OCI-LY1 (cell line): ENCODE measurements around the gene BMPR2.

Experiments
- H2AFZ ChIP-seq: fragments of 200-600 bp; sonication (generic), shearing (Covaris generic); 2 replicates; pipeline ENCODE4 v1.6.0; 2014; ENCODE audit warnings: antibody characterized with exemption, mild to moderate bottlenecking, low read length
- H3F3A ChIP-seq: fragments of 200-600 bp; sonication (generic), shearing (Covaris generic); 2 replicates; pipeline ENCODE4 v1.6.0; 2014; ENCODE audit warnings: mild to moderate bottlenecking, antibody characterized with exemption, low read length, moderate library complexity; ENCODE audit not compliant: insufficient read depth
- H3K27ac ChIP-seq: fragments of 200-600 bp; sonication (generic); 2 replicates; pipeline ENCODE4 v1.5.1; 2014; ENCODE audit warnings: low read length, mixed run types, mild to moderate bottlenecking, low read depth; ENCODE audit not compliant: poor library complexity, severe bottlenecking
- H3K27me3 ChIP-seq: fragments of 200-600 bp; sonication (generic); 2 replicates; pipeline ENCODE4 v1.6.0; 2014; ENCODE audit warnings: antibody characterized with exemption, mild to moderate bottlenecking, low read length, moderate library complexity; ENCODE audit not compliant: insufficient read depth
- H3K36me3 ChIP-seq: fragments of 200-600 bp; sonication (generic); 2 replicates; pipeline ENCODE4 v1.6.1; 2014; ENCODE audit warnings: mild to moderate bottlenecking, antibody characterized with exemption, low read length, moderate library complexity, mixed read lengths; ENCODE audit not compliant: insufficient read depth
- H3K4me1 ChIP-seq: fragments of 200-600 bp; sonication (generic); 2 replicates; pipeline ENCODE4 v1.5.1; 2014; ENCODE audit warnings: mild to moderate bottlenecking, low read length, moderate library complexity; ENCODE audit not compliant: insufficient read depth, severe bottlenecking
- H3K4me2 ChIP-seq: fragments of 200-600 bp; sonication (generic), shearing (Covaris generic); 2 replicates; pipeline ENCODE4 v1.6.1; 2014; ENCODE audit warnings: low read length
- H3K4me3 ChIP-seq: fragments of 200-600 bp; sonication (generic); 2 replicates; pipeline ENCODE4 v1.5.1; 2014; ENCODE audit warnings: low read length, low read depth, mild to moderate bottlenecking, mixed read lengths; ENCODE audit not compliant: poor library complexity, severe bottlenecking
- H3K79me2 ChIP-seq: fragments of 200-600 bp; shearing (Covaris generic); 2 replicates; pipeline ENCODE4 v1.6.1; 2016; ENCODE audit warnings: mixed run types, low read length, mixed read lengths; ENCODE audit not compliant: insufficient read depth
- H3K9ac ChIP-seq: fragments of 200-600 bp; sonication (generic), shearing (Covaris generic); 2 replicates; pipeline ENCODE4 v1.6.1; 2014; ENCODE audit warnings: mild to moderate bottlenecking, low read length, mixed read lengths
- H3K9me2 ChIP-seq: fragments of 200-600 bp; sonication (generic), shearing (Covaris generic); 2 replicates; pipeline ENCODE4 v1.6.1; 2014; ENCODE audit warnings: low read depth, mild to moderate bottlenecking, low read length, mixed read lengths
- H3K9me3 ChIP-seq: fragments of 200-600 bp; shearing (Covaris generic); 2 replicates; pipeline ENCODE4 v1.6.1; 2014; ENCODE audit warnings: low read length, mixed read lengths
- H4K20me1 ChIP-seq: fragments of 200-600 bp; sonication (generic), shearing (Covaris generic); 2 replicates; pipeline ENCODE4 v1.6.0; 2016; ENCODE audit warnings: mild to moderate bottlenecking, low read length; ENCODE audit not compliant: insufficient read depth
- EZH2 ChIP-seq: fragments of 200-600 bp; sonication (generic), shearing (Covaris generic); IDR thresholded peaks from 2 replicates; pipeline ENCODE4 v1.8.0; 2017; ENCODE audit warnings: borderline replicate concordance, mixed run types, mild to moderate bottlenecking, antibody characterized with exemption, low read length, moderate library complexity, mixed read lengths
- TF ChIP-seq, protein P1 (sequence below): fragments of 200-600 bp; sonication (generic), shearing (Covaris generic); IDR thresholded peaks from 2 replicates; pipeline ENCODE4 v1.5.1; 2017; ENCODE audit warnings: mild to moderate bottlenecking, antibody characterized with exemption, low read length, moderate library complexity, mixed read lengths

Gene BMPR2

DNA sequence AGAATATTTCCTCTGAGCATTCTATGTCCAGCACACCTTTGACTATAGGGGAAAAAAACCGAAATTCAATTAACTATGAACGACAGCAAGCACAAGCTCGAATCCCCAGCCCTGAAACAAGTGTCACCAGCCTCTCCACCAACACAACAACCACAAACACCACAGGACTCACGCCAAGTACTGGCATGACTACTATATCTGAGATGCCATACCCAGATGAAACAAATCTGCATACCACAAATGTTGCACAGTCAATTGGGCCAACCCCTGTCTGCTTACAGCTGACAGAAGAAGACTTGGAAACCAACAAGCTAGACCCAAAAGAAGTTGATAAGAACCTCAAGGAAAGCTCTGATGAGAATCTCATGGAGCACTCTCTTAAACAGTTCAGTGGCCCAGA is 179.2 kb downstream of the BMPR2 start:
- TF ChIP-seq, protein P1, sequence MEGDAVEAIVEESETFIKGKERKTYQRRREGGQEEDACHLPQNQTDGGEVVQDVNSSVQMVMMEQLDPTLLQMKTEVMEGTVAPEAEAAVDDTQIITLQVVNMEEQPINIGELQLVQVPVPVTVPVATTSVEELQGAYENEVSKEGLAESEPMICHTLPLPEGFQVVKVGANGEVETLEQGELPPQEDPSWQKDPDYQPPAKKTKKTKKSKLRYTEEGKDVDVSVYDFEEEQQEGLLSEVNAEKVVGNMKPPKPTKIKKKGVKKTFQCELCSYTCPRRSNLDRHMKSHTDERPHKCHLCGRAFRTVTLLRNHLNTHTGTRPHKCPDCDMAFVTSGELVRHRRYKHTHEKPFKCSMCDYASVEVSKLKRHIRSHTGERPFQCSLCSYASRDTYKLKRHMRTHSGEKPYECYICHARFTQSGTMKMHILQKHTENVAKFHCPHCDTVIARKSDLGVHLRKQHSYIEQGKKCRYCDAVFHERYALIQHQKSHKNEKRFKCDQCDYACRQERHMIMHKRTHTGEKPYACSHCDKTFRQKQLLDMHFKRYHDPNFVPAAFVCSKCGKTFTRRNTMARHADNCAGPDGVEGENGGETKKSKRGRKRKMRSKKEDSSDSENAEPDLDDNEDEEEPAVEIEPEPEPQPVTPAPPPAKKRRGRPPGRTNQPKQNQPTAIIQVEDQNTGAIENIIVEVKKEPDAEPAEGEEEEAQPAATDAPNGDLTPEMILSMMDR: no peak
- H3K36me3 ChIP-seq: no peaks in the 10 kb centered on the region

DNA sequence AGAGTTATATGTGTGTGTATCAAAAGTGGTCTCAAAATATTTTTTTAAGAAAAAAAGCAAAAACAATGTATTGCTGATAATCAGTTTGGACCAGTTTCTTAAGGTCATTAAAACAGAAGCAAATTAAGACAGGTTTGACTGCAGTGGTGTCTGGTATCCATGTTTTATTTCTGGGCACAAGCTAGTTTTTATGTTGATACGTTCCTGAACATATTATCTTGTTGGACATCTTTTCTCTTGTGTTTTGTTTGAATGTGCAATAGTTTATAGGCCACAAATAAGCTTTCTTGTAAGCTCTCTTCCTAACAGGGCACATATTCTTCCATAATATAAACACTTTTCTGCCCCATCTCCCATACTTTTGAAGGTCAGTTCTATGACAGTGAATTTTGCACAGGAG is 184.1 kb downstream of the BMPR2 start:
- Histone ChIP-seq H3K9ac (no peak overlapping the region), H3K9me3 (no peaks in the 10 kb centered on the region), H3K27ac (no peak overlapping the region), H3K4me1 (no peaks in the 10 kb centered on the region), H2AFZ (no peak overlapping the region), H3K79me2 (no peaks in the 10 kb centered on the region), H3K36me3 (no peaks in the 10 kb centered on the region), H3K4me2 (no peak overlapping the region), H3K27me3 (no peaks in the 10 kb centered on the region), H3F3A (no peaks in the 10 kb centered on the region), H3K4me3 (no peak overlapping the region), H4K20me1 (no peaks in the 10 kb centered on the region), H3K9me2 (no peaks in the 10 kb centered on the region)
- no peak for TF ChIP-seq EZH2
- TF ChIP-seq, protein P1: no peak

More for the DNA sequence above, 179.2 kb downstream of the BMPR2 start:
- Histone ChIP-seq H3K27me3 (no peaks in the 10 kb centered on the region), H3K4me1 (no peaks in the 10 kb centered on the region), H3K9ac (no peak overlapping the region), H3K27ac (no peak overlapping the region), H3F3A (no peaks in the 10 kb centered on the region), H3K9me3 (no peaks in the 10 kb centered on the region), H3K79me2 (no peaks in the 10 kb centered on the region), H4K20me1 (no peaks in the 10 kb centered on the region), H3K4me2 (no peak overlapping the region), H3K4me3 (no peak overlapping the region), H3K9me2 (no peaks in the 10 kb centered on the region), H2AFZ (no peak overlapping the region)

DNA sequence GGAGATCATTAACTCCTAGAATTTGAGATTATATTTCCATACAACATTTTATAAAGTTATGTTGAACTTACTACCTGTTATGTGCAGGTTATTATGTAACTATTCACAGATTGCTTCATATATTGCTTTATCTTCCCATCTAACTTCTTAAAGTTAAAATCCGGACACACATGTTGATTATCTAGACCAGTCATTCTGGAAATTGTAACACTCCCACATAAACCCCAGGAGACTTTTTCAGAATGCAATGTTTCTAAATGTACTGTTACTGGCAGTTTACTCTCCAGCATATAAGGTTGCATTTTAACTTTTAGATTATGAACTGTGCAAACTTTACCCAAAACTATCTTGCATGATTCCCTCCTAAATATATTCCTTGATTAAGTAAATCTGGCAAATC is 188.1 kb downstream of the BMPR2 start:
- TF ChIP-seq, protein P1: no peak
- H3K27me3 ChIP-seq: no peaks in the 10 kb centered on the region
- no peaks in the 10 kb centered on the region for H3K9me2 ChIP-seq
- no peak overlapping the region for H2AFZ ChIP-seq
- no peak overlapping the region for H3K4me3 ChIP-seq
- H3K9ac ChIP-seq: no peak overlapping the region
- H3K79me2 ChIP-seq: no peaks in the 10 kb centered on the region
- H3K27ac ChIP-seq: no peak overlapping the region
- H3K9me3 ChIP-seq: no peaks in the 10 kb centered on the region
- no peaks in the 10 kb centered on the region for H4K20me1 ChIP-seq
- no peaks in the 10 kb centered on the region for H3F3A ChIP-seq
- H3K36me3 ChIP-seq: no peaks in the 10 kb centered on the region
- H3K4me2 ChIP-seq: no peak overlapping the region
- H3K4me1 ChIP-seq: no peaks in the 10 kb centered on the region
